Measurements from ENCODE around the gene LRP1B. TPM values are rescaled to one million over a fixed set of nuclear protein-coding genes. Genes with fewer than 3 reads are reported as not detected.
"Not testable (repeated sequence)": the region's sequence is repeated elsewhere in the genome, so short reads cannot be mapped to it uniquely, and the experiment has no call there.

Gene LRP1B
- total RNA-seq, 1 experiment from 2014 or later = not detected

- DNase-seq = no peak
- no peaks in the 10 kb centered on the region for H3K9me3 ChIP-seq
- H3K4me3 ChIP-seq = no peak overlapping the region
- no peaks in the 10 kb centered on the region for H3K27me3 ChIP-seq
- H3K36me3 ChIP-seq = no peaks in the 10 kb centered on the region
These were observed 1476.3 kb downstream of the LRP1B start for GRCh38 chr2:140654565-140654964.

DNA sequence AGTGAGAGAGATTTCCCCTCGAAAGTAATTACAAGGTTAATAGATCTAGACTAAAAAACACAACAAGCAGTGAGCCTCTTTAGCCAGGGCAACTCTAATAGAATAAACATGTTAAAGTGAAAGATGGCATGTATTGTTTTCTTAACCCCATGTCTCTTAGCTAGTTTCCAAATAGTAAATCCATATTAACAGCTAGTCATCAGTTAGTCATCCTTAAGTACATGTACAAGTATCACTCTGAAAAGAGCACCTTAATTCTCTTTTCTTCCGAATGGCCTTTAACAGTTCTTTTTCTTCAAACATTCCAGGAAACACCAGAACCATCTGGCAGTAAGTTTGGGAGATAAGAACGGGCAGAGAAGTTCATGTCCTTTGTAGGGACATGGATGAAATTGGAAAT is 1480.0 kb downstream of the LRP1B start:
- no peak for DNase-seq
- Histone ChIP-seq H3K9me3 (no peaks in the 10 kb centered on the region), H3K4me3 (no peak overlapping the region), H3K36me3 (no peaks in the 10 kb centered on the region), H3K27me3 (no peaks in the 10 kb centered on the region)

DNA sequence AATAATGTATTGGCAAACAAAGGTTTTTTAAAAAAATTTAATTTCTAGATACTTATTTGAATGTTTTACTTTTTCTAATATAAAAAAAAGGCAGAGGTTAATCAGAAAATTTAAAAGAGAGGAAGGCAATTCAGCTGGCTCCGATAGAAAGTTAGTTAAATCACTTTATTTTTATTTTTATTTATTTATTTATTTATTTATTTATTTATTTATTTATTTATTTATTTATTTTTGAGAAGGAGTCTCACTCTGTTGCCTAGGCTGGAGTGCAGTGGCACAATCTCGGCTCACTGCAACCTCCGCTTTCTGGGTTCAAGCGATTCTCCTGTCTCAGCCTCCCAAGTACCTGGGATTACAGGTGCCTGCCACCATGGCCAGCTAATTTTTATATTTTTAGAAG is 1480.7 kb downstream of the LRP1B start:
- not testable (repeated sequence) for H3K36me3 ChIP-seq, H3K9me3 ChIP-seq, DNase-seq, H3K4me3 ChIP-seq, H3K27me3 ChIP-seq

- no peak for DNase-seq
- no peaks in the 10 kb centered on the region for H3K27me3 ChIP-seq
- H3K36me3 ChIP-seq = no peaks in the 10 kb centered on the region
- H3K4me3 ChIP-seq = no peak overlapping the region
- no peaks in the 10 kb centered on the region for H3K9me3 ChIP-seq
These were observed 1482.4 kb downstream of the LRP1B start for GRCh38 chr2:140648393-140648792.

GRCh38 chr2:140643761-140644187 is 1487.0 kb downstream of the LRP1B start:
- DNase-seq = peak; percentile 23
- no peaks in the 10 kb centered on the region for H3K36me3 ChIP-seq
- no peaks in the 10 kb centered on the region for H3K27me3 ChIP-seq
- peak overlapping the region; percentile 20 for H3K4me3 ChIP-seq
- no peaks in the 10 kb centered on the region for H3K9me3 ChIP-seq

GRCh38 chr2:140641163-140641562 is 1489.7 kb downstream of the LRP1B start:
- no peak for DNase-seq
- H3K36me3 ChIP-seq = no peaks in the 10 kb centered on the region
- peak overlapping the region; percentile 9; the same call in 1 of the 2 replicates for H3K4me3 ChIP-seq
- H3K9me3 ChIP-seq = no peaks in the 10 kb centered on the region
- H3K27me3 ChIP-seq = no peaks in the 10 kb centered on the region

GRCh38 chr2:140639628-140640027 is 1491.2 kb downstream of the LRP1B start:
- Histone ChIP-seq H3K4me3 (no peak overlapping the region), H3K9me3 (no peaks in the 10 kb centered on the region), H3K36me3 (no peaks in the 10 kb centered on the region), H3K27me3 (no peaks in the 10 kb centered on the region)
- no peak for DNase-seq

- Histone ChIP-seq H3K27me3 (no peaks in the 10 kb centered on the region), H3K4me3 (no peak overlapping the region), H3K36me3 (no peaks in the 10 kb centered on the region), H3K9me3 (no peaks in the 10 kb centered on the region)
- DNase-seq = no peak
These were observed 1500.3 kb downstream of the LRP1B start for GRCh38 chr2:140630557-140630956.

- no peaks in the 10 kb centered on the region for H3K27me3 ChIP-seq
- no peak overlapping the region for H3K4me3 ChIP-seq
- H3K9me3 ChIP-seq = no peaks in the 10 kb centered on the region
- H3K36me3 ChIP-seq = no peaks in the 10 kb centered on the region
- no peak for DNase-seq
These were observed 1502.9 kb downstream of the LRP1B start for GRCh38 chr2:140627885-140628284.

DNA sequence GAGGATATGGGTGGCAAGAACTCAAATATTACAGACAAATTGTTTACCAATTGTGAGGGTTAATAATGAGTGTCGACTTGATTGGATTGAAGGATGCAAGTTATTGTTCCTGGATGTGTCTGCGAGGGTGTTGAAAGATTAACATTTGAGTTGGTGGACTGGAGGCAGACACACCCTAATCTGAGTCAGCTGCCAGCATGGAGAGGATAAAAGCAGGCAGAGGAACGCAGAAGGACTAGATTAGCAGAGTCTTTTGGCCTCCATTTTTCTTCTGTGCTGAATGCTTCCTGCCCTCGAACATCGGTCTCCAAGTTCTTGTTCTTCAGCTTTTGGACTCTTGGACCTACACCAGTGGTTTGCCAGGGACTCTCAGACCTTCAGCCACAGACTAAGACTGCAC is 1503.7 kb downstream of the LRP1B start:
- DNase-seq = no peak
- Histone ChIP-seq H3K9me3 (no peaks in the 10 kb centered on the region), H3K27me3 (no peaks in the 10 kb centered on the region), H3K4me3 (no peak overlapping the region), H3K36me3 (no peaks in the 10 kb centered on the region)

DNA sequence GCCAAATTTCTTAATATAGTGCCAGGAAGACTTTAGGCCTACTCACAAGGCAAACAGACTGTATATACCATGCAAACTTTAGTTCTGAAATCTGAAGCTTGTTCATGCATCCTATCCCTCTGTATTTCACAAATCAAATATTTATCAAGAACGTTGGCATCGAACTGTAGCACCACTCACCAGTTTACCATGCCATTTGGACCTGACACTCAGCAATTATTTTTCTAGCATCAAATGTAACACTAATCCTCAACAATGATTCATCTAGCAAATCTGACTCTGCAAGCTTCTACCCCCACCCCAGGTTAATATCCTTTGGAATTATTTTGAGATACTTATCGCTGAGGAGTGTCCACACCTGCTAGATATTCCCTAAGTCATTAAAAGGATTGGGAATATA is 1506.6 kb downstream of the LRP1B start:
- Histone ChIP-seq H3K36me3 (no peaks in the 10 kb centered on the region), H3K4me3 (no peak overlapping the region), H3K9me3 (no peaks in the 10 kb centered on the region), H3K27me3 (no peaks in the 10 kb centered on the region)
- DNase-seq = no peak

DNA sequence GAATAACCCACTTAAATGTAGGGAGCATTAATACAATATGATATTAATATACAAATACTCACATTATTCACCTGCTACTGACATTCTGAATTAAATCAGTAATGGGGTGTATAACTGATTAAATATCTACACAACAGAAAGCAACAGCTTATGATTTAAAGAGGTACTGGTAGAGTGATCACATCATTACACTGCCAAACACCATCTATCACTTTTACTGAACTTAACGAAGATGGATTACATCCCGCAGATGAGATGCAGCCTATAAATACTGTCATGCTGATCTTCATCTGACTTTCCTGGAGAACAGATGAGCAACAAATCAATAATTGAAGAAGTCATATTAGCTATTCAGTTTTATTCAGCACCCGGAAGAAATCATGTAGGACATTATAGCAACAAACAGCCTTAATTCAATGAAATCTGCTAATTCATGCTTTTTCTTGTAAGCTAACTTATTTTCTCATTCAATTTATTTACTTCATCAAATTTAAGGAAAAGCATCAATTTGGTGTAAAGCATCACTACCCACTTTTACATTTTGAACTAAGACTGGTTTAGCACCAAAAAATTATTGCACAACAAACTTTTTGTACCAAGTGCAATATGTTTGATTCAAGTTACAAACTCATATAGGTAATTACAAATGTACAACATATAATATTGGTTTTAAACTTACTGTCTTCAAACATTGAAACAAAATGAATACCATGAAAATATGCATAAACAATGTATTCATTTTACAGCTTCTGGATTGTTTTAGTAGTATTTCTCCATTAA is 1509.0 kb downstream of the LRP1B start:
- Histone ChIP-seq H3K27me3 (no peaks in the 10 kb centered on the region), H3K4me3 (no peak overlapping the region), H3K9me3 (no peaks in the 10 kb centered on the region), H3K36me3 (no peaks in the 10 kb centered on the region)
- no peak for DNase-seq

- no peaks in the 10 kb centered on the region for H3K36me3 ChIP-seq
These were observed 1526.0 kb downstream of the LRP1B start for GRCh38 chr2:140604788-140605187.

GRCh38 chr2:140604096-140604495 is 1526.7 kb downstream of the LRP1B start:
- no peaks in the 10 kb centered on the region for H3K36me3 ChIP-seq

More at GRCh38 chr2:140604788-140605187, 1526.0 kb downstream of the LRP1B start:
- no peak for DNase-seq
- Histone ChIP-seq H3K9me3 (no peaks in the 10 kb centered on the region), H3K4me3 (no peak overlapping the region), H3K27me3 (no peaks in the 10 kb centered on the region)

GRCh38 chr2:140603416-140603815 is 1527.4 kb downstream of the LRP1B start:
- DNase-seq = no peak
- no peak overlapping the region for H3K4me3 ChIP-seq
- no peaks in the 10 kb centered on the region for H3K27me3 ChIP-seq
- H3K9me3 ChIP-seq = no peaks in the 10 kb centered on the region
- H3K36me3 ChIP-seq = no peaks in the 10 kb centered on the region

More at GRCh38 chr2:140604096-140604495, 1526.7 kb downstream of the LRP1B start:
- no peaks in the 10 kb centered on the region for H3K9me3 ChIP-seq
- no peak for DNase-seq
- no peaks in the 10 kb centered on the region for H3K27me3 ChIP-seq
- no peak overlapping the region for H3K4me3 ChIP-seq

DNA sequence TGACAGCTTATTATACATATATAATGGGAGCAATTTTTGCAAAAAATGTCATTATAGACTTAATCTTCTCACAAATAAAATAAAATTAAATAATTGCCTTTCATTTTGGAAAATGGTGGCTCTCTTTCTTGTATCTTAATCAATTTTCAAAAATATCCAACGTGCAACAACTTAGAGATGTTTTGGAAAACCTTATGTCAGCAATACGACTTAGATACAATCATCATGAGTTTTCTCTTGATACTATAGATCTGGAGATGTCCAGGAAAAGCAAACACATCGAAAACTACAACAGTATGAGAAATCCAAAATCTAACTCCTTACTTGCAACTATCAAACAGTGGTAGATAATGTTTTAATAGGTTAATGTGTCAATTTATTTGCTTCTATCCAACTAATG is 1529.0 kb downstream of the LRP1B start:
- no peaks in the 10 kb centered on the region for H3K36me3 ChIP-seq
- DNase-seq = no peak
- no peak overlapping the region for H3K4me3 ChIP-seq
- no peaks in the 10 kb centered on the region for H3K27me3 ChIP-seq
- H3K9me3 ChIP-seq = no peaks in the 10 kb centered on the region

GRCh38 chr2:140601342-140601741 is 1529.5 kb downstream of the LRP1B start:
- no peak for DNase-seq
- H3K36me3 ChIP-seq = no peaks in the 10 kb centered on the region
- H3K27me3 ChIP-seq = no peaks in the 10 kb centered on the region
- H3K4me3 ChIP-seq = no peak overlapping the region
- H3K9me3 ChIP-seq = no peaks in the 10 kb centered on the region

- Histone ChIP-seq H3K4me3 (no peak overlapping the region), H3K9me3 (no peaks in the 10 kb centered on the region), H3K27me3 (no peaks in the 10 kb centered on the region), H3K36me3 (no peaks in the 10 kb centered on the region)
- DNase-seq = peak; percentile 5
These were observed 1530.7 kb downstream of the LRP1B start for GRCh38 chr2:140600116-140600515.

All from MG63 (cell line).